ENCODE measurements around the gene ZBTB20.

The ZBTB20 gene

DNA sequence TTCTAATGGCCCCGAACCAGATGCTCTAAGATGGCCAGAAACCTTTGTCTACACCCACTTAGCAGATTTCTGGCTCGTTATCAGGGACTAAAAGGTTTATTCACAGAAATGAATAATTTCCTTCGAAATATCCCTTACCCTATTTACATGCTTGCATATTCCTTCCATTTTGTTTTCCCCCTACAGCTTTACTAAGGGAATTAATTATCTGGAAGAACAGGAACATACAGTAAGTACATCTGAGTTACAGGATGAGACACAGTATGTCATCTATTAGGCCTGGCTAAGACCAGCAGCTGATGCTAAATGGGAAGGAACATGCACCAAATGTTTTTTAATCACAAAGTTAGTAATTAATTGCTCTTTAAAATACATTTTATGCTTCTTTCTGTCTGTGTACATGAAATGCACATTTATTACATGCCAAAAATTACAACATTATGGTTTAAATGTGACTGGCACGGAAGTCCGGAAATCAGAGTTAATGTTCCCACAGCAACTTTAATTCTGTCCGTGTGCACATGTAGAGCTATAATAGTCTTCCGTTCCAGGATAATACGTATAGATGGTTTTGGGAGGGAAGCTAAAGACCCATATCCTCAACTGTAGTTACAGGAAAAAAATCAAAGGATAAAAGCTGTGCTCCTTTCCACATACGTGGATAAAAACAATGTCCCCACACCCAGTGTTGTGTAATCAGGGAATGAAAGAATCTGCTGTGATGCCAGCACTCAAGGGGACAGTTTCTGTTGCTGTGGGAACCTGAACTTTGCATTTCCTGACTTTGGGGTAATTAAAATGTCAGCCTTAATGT lies 771.3 kb downstream of the ZBTB20 start:
- no peak overlapping the region for H3K4me3 ChIP-seq (ENCODE audit: low read length)
- TF ChIP-seq, protein P1, sequence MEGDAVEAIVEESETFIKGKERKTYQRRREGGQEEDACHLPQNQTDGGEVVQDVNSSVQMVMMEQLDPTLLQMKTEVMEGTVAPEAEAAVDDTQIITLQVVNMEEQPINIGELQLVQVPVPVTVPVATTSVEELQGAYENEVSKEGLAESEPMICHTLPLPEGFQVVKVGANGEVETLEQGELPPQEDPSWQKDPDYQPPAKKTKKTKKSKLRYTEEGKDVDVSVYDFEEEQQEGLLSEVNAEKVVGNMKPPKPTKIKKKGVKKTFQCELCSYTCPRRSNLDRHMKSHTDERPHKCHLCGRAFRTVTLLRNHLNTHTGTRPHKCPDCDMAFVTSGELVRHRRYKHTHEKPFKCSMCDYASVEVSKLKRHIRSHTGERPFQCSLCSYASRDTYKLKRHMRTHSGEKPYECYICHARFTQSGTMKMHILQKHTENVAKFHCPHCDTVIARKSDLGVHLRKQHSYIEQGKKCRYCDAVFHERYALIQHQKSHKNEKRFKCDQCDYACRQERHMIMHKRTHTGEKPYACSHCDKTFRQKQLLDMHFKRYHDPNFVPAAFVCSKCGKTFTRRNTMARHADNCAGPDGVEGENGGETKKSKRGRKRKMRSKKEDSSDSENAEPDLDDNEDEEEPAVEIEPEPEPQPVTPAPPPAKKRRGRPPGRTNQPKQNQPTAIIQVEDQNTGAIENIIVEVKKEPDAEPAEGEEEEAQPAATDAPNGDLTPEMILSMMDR (conservative IDR thresholded peaks at IDR 0.05; ENCODE audit: low read depth, low read length), result no peak
- DNase-seq (ENCODE audit: low read depth), result no peak

DNA sequence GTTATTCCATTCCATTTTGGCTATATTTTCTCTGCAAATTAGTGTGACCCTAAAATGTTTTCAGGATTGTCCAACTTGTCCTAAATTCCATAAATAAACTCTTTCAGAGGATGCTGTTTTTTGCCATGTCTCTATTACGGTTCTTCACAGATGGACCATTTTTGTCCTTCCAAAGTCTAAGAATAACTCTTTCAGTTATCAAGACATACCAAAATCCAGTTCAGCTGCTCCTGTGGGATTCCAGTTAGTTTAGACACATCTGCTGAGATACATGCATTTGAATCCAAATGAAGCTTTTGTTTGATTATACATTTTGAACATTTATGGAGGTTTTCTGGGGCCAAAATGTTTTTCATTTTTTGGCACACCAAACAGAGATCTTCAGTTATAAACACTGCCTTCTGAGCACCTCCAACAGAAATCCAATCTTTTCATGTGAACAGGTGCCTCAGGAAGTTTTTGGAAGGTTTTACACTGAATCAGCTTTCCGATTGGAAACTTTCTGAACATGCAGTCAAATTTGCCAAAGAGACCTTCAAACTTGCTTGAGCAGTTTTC lies 772.6 kb downstream of the ZBTB20 start:
- TF ChIP-seq, protein P1 (conservative IDR thresholded peaks at IDR 0.05; ENCODE audit: low read depth, low read length), result no peak
- no peak overlapping the region for H3K4me3 ChIP-seq (ENCODE audit: low read length)
- DNase-seq (ENCODE audit: low read depth), result no peak

DNA sequence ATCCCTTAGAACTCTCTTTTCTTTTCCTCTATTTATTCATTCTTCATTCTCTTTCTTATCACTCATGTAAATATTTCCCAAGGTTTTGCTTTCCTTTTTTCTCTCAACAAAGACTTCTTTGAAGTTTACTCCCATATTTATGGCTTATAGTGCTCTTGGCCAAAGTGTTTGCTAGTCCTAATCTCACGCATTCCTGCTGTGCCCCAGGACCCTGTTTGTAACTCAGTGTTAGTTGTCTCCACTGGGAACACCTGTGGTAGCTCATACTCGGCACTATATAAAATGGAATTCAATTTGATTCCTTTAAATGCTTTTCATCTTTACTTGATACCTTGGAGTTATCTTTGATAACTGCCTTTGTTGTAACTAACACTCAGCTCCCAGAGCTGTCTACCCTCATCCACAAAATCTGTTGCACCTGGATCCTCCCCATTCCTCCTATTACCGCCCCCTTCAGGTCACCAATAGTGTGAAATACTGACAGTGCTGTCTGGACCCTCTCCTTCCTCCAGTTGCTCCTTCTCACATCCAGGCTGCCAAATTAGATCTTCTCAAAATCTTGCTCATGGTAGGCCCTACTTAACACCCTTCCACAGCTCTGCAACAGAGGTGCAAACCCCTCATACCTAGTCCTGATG lies 776.4 kb downstream of the ZBTB20 start:
- H3K4me3 ChIP-seq (ENCODE audit: low read length), result no peak overlapping the region
- DNase-seq (ENCODE audit: low read depth), result no peak
- TF ChIP-seq, protein P1 (conservative IDR thresholded peaks at IDR 0.05; ENCODE audit: low read depth, low read length), result peak; percentile 32

DNA sequence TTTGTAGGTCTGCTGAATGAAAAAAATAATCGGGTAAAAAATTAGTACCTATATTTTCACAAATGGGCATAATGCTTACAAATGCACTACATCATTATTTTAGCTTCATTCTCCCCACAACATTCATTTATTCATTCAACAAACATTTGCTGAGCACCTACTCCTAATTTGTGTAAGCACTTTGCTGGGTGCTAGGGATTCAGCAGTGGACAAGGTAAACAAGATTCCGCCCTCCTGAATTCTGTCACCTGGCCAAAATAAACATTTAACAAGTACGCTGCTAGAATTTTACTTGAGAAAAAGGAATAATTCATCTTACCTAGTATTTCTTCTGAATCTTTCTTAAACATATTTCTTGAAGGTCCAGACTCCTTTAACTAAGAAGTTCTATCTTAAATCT lies 781.2 kb downstream of the ZBTB20 start:
- TF ChIP-seq, protein P1 (conservative IDR thresholded peaks at IDR 0.05; ENCODE audit: low read depth, low read length), result no peak
- H3K4me3 ChIP-seq (ENCODE audit: low read length), result no peak overlapping the region
- DNase-seq (ENCODE audit: low read depth), result no peak

DNA sequence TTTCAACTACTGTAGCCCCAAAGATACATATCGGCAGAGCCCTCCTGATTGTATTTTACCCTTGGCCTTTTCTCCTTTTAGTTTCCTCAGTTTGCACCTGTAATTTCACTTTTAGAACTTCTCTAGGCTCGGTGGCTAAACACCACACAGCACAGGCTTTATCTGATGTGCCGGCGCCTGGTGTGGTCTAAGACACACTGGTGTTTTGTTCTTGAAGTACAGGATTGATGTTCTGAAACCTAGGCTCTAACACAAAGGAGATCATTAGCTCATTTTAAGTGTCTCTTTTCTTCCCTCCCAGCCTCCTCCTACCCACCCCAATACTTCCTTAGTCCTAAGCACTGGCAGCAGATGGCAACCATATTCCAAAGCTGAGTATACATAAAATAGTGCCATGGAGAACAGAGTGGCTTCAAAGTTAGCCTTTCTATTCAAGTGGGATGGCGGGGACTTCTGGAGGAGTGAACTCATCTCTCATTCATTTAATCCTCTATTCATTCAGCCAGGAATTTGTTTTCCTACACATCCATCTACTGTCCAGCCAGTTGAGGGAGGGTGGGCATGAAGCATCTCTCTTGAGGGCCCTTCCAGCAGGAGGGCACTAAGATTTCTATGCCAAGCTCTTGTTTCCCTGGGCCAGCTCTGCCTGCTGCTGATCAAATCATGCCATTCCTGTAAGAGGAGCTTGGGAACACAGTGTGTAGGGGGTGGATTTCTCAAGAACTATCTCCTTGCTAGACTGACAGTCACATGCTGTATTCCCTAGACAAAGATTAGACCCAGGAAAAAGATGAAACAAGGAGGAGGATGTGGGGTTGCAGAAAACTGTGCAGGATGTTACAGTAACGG lies 782.1 kb downstream of the ZBTB20 start:
- no peak for DNase-seq (ENCODE audit: low read depth)
- no peak overlapping the region for H3K4me3 ChIP-seq (ENCODE audit: low read length)
- TF ChIP-seq, protein P1 (conservative IDR thresholded peaks at IDR 0.05; ENCODE audit: low read depth, low read length), result no peak

DNA sequence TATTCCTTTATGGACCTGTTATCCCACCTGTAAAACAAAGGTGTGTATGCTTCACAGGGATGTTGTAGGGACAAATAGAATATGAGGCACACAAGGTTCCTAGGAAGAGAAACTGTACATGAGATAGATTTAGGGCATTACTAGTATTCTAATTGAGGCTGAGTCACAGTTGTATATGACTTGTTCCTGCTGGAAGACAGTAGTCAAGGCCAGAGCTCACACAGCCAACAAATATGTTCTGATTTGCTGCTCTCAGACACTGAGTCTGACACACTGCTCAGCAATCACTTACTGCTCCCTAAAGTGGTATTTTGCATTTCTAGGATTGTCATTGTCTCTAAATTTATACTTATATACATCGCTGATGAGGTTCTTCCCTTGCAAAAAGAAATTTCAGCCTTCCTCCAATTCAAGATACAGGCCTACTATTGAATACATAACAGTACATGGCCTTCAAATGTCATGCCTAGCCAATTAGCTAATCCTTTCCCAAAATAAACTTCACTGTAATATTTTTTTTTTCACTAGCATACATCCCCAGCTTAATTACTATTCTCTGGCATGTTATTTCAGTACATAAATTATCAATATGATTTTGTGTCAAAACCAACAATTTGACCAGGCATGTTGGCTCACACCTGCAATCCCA lies 783.4 kb downstream of the ZBTB20 start:
- H3K4me3 ChIP-seq (ENCODE audit: low read length), result no peak overlapping the region
- TF ChIP-seq, protein P1 (conservative IDR thresholded peaks at IDR 0.05; ENCODE audit: low read depth, low read length), result no peak
- DNase-seq (ENCODE audit: low read depth), result no peak
